Right lung (tissue), 5 donors: ENCODE results near the gene ATXN1. TPM values are rescaled to one million over a fixed set of nuclear protein-coding genes. Genes with fewer than 3 reads are reported as not detected.
A peak's percentile ranks its signal among the peaks of the same experiment; 100 is the strongest.
"Not testable (repeated sequence)": the region's sequence is repeated elsewhere in the genome, so short reads cannot be mapped to it uniquely, and the experiment has no call there.

Experiments
- DNase-seq, 2 donors: peaks; one replicate each; pipeline ENCODE4 v3.0.0-alpha.2; 2013
- polyA plus RNA-seq, 5 donors: library from polyadenylated mRNA; unstranded; fragments of 120-200 nt; gene quantifications; one replicate each; pipeline versions ENCODE4 v1.2.1 to v1.2.3, GENCODE V29; 2013; ENCODE audit warnings: inconsistent platforms in 1 of 5, low replicate concordance in 1 of 5; ENCODE audit not compliant: insufficient read length in 5 of 5, insufficient read depth in 1 of 5

ATXN1 gene
- polyA plus RNA-seq, 5 donors = 17.6 to 28.3 (median 25.1) TPM

- no peak for DNase-seq
Measured at GRCh38 chr6:16477367-16478149, 283.7 kb downstream of the ATXN1 start.

GRCh38 chr6:16476861-16477260 is 284.4 kb downstream of the ATXN1 start:
- no peak for DNase-seq

- DNase-seq = no peak
Measured at GRCh38 chr6:16475494-16475781, 285.8 kb downstream of the ATXN1 start.

GRCh38 chr6:16474772-16475493 is 286.3 kb downstream of the ATXN1 start:
- no peak for DNase-seq

DNA sequence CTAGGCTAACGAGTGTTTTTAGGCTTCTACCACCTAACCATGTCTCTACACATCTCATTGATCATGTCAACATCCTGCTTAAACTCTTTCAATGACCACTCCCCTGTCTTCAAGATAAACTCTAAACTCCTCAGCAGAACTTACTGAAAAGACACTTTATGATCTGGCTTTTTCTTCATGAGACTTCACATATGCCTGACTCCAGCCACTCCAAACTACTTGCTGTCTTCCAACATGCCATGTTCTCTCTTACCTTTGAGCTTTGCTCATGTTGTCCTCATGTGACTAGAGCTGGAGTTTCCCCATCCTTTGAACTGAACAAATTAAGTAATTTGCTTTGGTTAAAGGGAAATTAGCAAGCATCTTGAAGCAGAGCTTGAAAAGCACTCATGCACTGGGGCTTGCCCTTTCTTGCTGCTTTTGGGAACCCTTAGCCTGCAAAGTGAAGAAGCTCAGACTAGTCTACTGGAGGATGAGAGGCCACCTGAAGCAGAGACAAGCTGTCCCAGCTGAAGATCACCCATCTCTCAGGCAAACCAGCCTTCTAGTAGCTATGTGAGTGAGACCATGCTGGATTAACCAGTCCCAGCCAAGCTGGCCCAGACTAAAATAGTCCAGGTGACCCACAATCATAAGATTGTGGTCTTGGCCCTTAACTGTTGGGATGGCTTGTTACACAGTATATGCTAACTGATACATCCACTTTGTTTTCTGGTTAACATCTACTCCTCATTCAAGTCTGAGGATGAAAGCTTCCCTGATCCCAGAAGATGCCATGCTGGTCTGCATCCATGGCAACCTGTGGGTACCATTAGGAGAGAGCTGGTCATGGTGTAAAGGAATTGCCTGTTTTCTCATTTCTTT is 287.1 kb downstream of the ATXN1 start:
- DNase-seq = no peak

DNA sequence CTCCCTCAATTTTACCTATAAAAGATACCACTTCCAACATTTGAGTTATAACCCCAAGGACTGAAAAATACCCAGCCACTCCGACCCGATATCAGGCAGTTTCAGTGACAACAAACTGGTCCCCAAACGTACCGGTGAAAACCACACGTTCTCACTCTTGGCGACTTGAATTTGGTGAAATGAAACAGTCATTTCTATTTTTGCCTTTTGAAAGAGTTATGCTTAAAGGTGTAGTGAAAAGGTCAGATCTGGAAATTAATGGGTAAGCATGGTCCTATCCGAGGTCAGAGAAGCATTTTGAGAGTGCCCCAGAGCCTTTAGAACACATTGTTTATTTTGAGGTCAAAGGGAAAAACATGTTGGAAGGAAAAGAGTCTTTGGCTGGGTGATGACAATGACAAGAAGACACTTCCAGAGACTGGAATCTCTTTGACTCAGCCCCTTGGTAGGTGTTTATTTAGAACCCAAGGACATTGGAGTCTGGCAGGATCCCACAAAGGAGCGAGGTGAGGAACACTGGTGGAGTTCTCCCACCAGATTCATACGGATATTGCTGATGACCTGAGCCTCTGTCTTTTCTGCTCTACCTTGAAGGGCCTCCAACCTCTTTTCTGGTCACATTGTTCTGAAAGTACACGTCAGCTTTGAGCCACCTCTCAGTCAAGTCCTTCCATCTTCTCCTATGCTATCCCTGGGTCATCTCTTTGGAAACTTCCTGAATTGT is 287.9 kb downstream of the ATXN1 start:
- no peak for DNase-seq

GRCh38 chr6:16472349-16473069 is 288.8 kb downstream of the ATXN1 start:
- DNase-seq = peak in 1 of 2 donors; percentile 16

GRCh38 chr6:16471910-16472297 is 289.4 kb downstream of the ATXN1 start:
- DNase-seq = no peak

DNA sequence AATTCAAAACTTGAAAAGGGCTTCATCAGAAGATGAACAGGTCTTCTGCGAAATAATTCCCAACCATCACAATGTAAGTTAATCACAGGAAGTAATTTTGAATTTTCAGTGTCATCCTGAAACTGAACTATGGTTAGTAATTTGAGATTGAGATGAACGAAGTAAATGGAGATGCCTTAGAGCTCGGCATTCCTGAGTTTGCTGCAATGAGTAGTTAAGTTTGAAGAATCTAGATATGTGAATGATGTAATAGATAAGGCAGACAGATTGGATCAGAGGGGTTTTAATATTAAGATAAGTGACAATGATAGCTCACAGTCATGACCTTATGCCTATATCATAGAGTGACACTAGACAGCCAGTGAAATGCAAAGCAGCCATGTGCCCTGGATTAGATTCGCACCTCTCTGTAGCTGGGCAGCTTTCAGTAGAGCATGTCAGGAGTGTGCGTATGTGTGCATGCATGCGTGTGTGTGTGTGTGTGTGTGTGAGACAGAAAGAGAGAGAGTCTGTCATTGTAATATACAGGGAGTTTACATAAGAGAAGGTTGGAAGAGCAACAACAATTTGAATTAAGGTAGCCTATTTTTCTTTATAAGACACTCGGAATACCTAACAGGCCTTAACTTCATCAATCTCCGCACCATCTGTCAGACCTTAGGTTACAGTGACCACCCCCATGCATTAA is 289.9 kb downstream of the ATXN1 start:
- DNase-seq = no peak

DNA sequence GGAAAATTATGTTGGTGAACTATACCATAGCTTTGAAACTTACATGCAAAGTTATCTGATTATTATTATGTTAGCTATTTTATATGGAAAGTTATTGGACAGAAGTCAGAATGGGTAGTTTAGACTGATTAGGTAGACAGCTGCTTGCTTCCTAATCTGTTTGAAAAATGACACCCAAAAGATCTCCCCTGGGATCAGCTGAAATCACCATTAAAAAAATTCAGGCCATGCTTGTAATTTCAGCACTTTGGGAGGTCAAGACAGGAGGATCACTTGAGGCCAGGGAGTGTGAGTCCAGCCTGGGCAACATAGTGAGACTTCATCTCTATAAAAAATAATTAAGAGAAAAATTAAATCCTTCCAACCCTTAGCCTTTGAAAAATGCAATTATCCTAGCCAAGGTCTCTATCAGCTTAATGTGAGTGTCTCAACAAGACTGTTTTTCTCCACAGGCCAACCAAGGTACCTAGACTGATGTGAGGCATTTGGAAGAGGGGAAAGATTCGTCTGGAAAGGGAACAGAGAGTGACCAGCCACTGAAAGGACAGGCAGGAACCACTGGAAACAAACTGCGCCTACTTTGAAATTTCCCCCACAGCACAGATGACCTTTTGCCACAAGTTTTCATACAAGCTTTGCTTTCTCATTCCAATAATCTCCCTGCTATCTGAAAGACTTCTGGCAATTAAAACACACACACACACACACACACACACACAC is 290.6 kb downstream of the ATXN1 start:
- no peak for DNase-seq

GRCh38 chr6:16468991-16469615 is 292.2 kb downstream of the ATXN1 start:
- DNase-seq = no peak

GRCh38 chr6:16466800-16467553 is 294.3 kb downstream of the ATXN1 start:
- no peak for DNase-seq

GRCh38 chr6:16464045-16464444 is 297.2 kb downstream of the ATXN1 start:
- no peak for DNase-seq

DNA sequence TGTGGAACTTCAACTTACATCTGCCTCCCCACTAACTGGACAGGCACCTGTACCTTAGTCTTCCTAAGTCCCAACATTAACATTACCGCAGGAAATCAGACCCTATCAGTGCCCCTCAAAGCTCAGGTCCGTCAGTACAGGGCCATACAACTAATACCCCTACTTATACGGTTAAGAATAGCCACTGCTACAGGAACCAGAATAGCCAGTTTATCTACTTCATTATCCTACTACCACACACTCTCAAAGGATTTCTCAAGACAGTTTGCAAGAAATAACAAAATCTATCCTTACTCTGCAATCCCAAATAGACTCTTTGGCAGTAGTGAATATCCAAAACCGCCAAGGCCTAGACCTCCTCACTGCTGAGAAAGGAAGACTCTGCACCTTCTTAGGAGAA is 298.0 kb downstream of the ATXN1 start:
- DNase-seq = not testable (repeated sequence)

DNA sequence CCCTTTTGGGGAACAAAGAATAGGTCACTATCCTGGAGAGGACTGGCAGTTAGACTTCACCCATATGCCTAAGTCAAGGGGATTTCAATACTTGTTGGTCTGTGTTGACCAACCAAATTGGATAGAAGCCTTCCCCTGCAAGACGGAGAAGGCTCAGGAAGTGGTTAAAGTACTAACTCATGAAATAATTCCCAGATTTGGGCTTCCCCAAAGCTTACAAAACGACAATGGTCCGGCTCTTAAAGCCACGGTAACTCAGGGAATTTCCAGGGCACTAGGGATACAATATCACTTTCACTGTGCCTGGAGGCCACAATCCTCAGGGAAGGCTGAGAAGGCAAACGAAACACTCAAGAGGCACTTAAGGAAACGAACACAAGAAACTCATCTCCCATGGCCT is 299.8 kb downstream of the ATXN1 start:
- DNase-seq = no peak

DNA sequence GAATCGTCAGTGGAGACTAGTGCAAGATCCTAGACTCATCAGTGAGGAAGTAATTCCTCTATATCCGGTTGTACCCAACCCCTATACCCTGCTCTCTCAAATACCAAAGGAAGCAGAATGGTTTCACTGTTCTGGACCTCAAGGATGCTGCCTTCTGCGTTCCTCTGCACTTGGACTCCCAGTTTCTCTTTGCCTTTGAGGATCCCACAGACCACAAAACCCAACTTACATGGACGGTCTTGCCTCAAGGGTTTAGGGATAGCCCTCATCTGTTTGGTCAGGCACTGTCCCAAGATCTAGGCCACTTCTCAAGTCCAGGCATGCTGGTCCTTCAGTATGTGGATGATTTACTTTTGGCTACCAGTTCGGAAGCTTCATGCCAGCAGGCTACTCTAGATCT is 301.8 kb downstream of the ATXN1 start:
- DNase-seq = not testable (repeated sequence)

DNA sequence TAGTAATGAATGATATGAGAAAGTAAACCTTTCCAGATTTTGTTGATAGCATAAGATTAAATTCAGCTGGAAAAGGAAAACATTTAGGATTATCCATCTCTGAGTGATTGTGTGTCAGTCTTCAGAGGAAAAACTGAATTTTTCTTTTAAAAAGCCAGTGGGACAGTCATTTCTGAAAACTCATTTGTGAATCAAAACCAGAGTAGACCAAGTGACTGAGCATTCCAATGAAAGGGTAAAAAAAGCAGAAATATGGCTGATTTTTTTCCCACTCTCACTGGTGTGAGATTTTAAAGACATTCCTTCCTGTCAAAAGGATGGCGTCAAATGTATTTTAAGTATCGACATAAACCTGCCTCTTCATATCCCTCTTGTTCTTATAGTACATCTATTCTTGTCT is 308.9 kb downstream of the ATXN1 start:
- no peak for DNase-seq

DNA sequence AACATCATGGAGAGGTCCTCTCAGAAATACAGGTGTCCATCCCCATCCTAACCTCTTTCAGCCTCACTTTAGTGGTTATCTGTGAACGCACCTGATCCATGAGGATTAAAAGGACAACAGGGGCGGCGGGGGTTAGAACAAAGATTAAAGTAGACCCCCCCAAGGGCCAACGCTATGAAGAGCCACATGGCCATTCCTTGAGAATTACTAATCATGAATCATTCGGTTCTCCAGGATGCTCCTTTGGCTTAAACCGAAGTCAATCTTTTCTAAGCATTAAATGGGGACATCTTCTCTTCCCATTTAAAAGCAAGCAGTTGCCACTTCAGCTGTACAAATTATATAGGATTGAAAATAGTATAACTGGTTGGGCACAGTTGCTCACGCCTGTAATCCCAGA is 310.4 kb downstream of the ATXN1 start:
- DNase-seq = no peak

- DNase-seq = no peak
Measured at GRCh38 chr6:16450285-16450684, 311.0 kb downstream of the ATXN1 start.
